ELF-1 (cell line): Measurements from ENCODE around the gene DSP.

Source experiments
- DNase-seq: peaks from one replicate; pipeline ENCODE4 v3.0.0-alpha.2; 2016; ENCODE audit warnings: low read depth, low spot score

DSP gene

GRCh38 chr6:7590918-7591302, 49.4 kb downstream of the DSP start:
- no peak for DNase-seq

GRCh38 chr6:7591770-7592169, 50.3 kb downstream of the DSP start:
- no peak for DNase-seq

GRCh38 chr6:7593229-7593628, 51.8 kb downstream of the DSP start:
- no peak for DNase-seq

- no peak for DNase-seq
Measured at GRCh38 chr6:7594579-7595125, 53.2 kb downstream of the DSP start.

GRCh38 chr6:7604003-7604402, 62.5 kb downstream of the DSP start:
- DNase-seq, result no peak

- DNase-seq, result no peak
Measured at GRCh38 chr6:7604506-7604905, 63.0 kb downstream of the DSP start.

- peak; percentile 59 for DNase-seq
Measured at GRCh38 chr6:7615611-7616383, 74.3 kb downstream of the DSP start.

- peak; percentile 71 for DNase-seq
Measured at GRCh38 chr6:7617801-7618764, 76.6 kb downstream of the DSP start.

GRCh38 chr6:7621761-7622160, 80.3 kb downstream of the DSP start:
- no peak for DNase-seq

- DNase-seq, result peak; percentile 71
Measured at GRCh38 chr6:7624796-7625710, 83.6 kb downstream of the DSP start.

- no peak for DNase-seq
Measured at GRCh38 chr6:7628479-7628878, 87.0 kb downstream of the DSP start.

GRCh38 chr6:7628909-7629308, 87.4 kb downstream of the DSP start:
- no peak for DNase-seq

GRCh38 chr6:7629321-7629720, 87.8 kb downstream of the DSP start:
- DNase-seq, result no peak

GRCh38 chr6:7630792-7631191, 89.3 kb downstream of the DSP start:
- peak; percentile 5 for DNase-seq

GRCh38 chr6:7631466-7631865, 90.0 kb downstream of the DSP start:
- no peak for DNase-seq

GRCh38 chr6:7632501-7633290, 91.2 kb downstream of the DSP start:
- DNase-seq, result no peak

GRCh38 chr6:7633361-7633760, 91.9 kb downstream of the DSP start:
- DNase-seq, result no peak

GRCh38 chr6:7636151-7636550, 94.7 kb downstream of the DSP start:
- no peak for DNase-seq
